ENCODE data around the gene SPATA31C2. TPM values are rescaled to one million over a fixed set of nuclear protein-coding genes. Genes with fewer than 3 reads are reported as not detected.
"Not testable (repeated sequence)": the region's sequence is repeated elsewhere in the genome, so short reads cannot be mapped to it uniquely, and the experiment has no call there.

SPATA31C2 gene
- total RNA-seq, result not detected

- intact Hi-C loops (cut with DNase I); H3K36me3 ChIP-seq; DNase-seq; H3K9ac ChIP-seq (ENCODE audit: low read depth in 2 of 2, low read length in 2 of 2); H3K9me3 ChIP-seq; H3K27ac ChIP-seq; H3K27me3 ChIP-seq; H3K4me1 ChIP-seq; H3K4me3 ChIP-seq: not testable (repeated sequence)
Observed at GRCh38 chr9:88138375-88138774, at the start of gene SPATA31C2. Gene SPATA31C2, minus strand, starts transcription at chr9:88138475. Its CDS starts 29 bp downstream, at chr9:88138446.

- DNase-seq, result no peak
- Histone ChIP-seq H3K9me3 (no peaks in the 10 kb centered on the region), H3K9ac (ENCODE audit: low read depth in 2 of 2, low read length in 2 of 2) (no peak overlapping the region), H3K36me3 (no peaks in the 10 kb centered on the region), H3K27me3 (no peaks in the 10 kb centered on the region), H3K4me1 (no peaks in the 10 kb centered on the region), H3K4me3 (no peak overlapping the region), H3K27ac (no peak overlapping the region)
- no peak for TF ChIP-seq CTCF (IDR thresholded peaks at IDR 0.05)
- intact Hi-C loops (cut with DNase I), result no loop called here
Observed at GRCh38 chr9:88187631-88188030, 49.4 kb upstream of the SPATA31C2 start.

GRCh38 chr9:88186495-88187110, 48.3 kb upstream of the SPATA31C2 start:
- H3K4me1 ChIP-seq, result no peaks in the 10 kb centered on the region
- no peaks in the 10 kb centered on the region for H3K36me3 ChIP-seq
- no peak overlapping the region for H3K4me3 ChIP-seq
- intact Hi-C loops (cut with DNase I), result no loop called here
- H3K9ac ChIP-seq (ENCODE audit: low read depth in 2 of 2, low read length in 2 of 2), result no peak overlapping the region
- no peaks in the 10 kb centered on the region for H3K27me3 ChIP-seq
- no peak for DNase-seq
- no peak for TF ChIP-seq CTCF (IDR thresholded peaks at IDR 0.05)
- H3K27ac ChIP-seq, result no peak overlapping the region
- H3K9me3 ChIP-seq, result no peaks in the 10 kb centered on the region

- Histone ChIP-seq H3K4me3 (no peak overlapping the region), H3K27ac (no peak overlapping the region), H3K27me3 (no peaks in the 10 kb centered on the region), H3K4me1 (no peaks in the 10 kb centered on the region), H3K9ac (ENCODE audit: low read depth in 2 of 2, low read length in 2 of 2) (no peak overlapping the region), H3K9me3 (no peaks in the 10 kb centered on the region), H3K36me3 (no peaks in the 10 kb centered on the region)
- intact Hi-C loops (cut with DNase I), result no loop called here
- no peak for TF ChIP-seq CTCF (IDR thresholded peaks at IDR 0.05)
- no peak for DNase-seq
Observed at GRCh38 chr9:88184976-88185375, 46.7 kb upstream of the SPATA31C2 start.

- Histone ChIP-seq H3K9me3 (no peaks in the 10 kb centered on the region), H3K27me3 (no peaks in the 10 kb centered on the region), H3K27ac (no peak overlapping the region), H3K9ac (ENCODE audit: low read depth in 2 of 2, low read length in 2 of 2) (no peak overlapping the region), H3K4me1 (no peaks in the 10 kb centered on the region), H3K4me3 (no peak overlapping the region), H3K36me3 (no peaks in the 10 kb centered on the region)
- intact Hi-C loops (cut with DNase I), result no loop called here
- DNase-seq, result no peak
- no peak for TF ChIP-seq CTCF (IDR thresholded peaks at IDR 0.05)
Observed at GRCh38 chr9:88183798-88184495, 45.7 kb upstream of the SPATA31C2 start.

GRCh38 chr9:88182501-88182900, 44.2 kb upstream of the SPATA31C2 start:
- no peak for TF ChIP-seq CTCF (IDR thresholded peaks at IDR 0.05)
- Histone ChIP-seq H3K9me3 (no peaks in the 10 kb centered on the region), H3K4me1 (no peaks in the 10 kb centered on the region), H3K27ac (no peak overlapping the region), H3K36me3 (no peaks in the 10 kb centered on the region), H3K4me3 (no peak overlapping the region), H3K9ac (ENCODE audit: low read depth in 2 of 2, low read length in 2 of 2) (no peak overlapping the region), H3K27me3 (no peaks in the 10 kb centered on the region)
- intact Hi-C loops (cut with DNase I), result no loop called here
- DNase-seq, result no peak

Data from colonic mucosa (tissue), 4 donors.